Fibroblast of mammary gland (primary cell): ENCODE data around the gene LRP2BP.

Experiments used
- DNase-seq: peaks from one replicate; pipeline ENCODE4 v3.0.0-alpha.2; 2010; ENCODE audit warnings: low read depth
- H3K4me3 ChIP-seq: 2 replicates; pipeline ENCODE4 v1.5.1; 2011; ENCODE audit warnings: low read depth, mild to moderate bottlenecking, low read length, moderate library complexity; ENCODE audit not compliant: control insufficient read depth
- CTCF ChIP-seq: conservative IDR thresholded peaks from 2 replicates; pipeline ENCODE4 v1.5.1; 2011; ENCODE audit warnings: low read depth, low read length, inconsistent platforms; ENCODE audit not compliant: control insufficient read depth, insufficient read depth

LRP2BP gene

GRCh38 chr4:185411849-185412248 lies 16.1 kb upstream of the LRP2BP start:
- TF ChIP-seq CTCF, result no peak
- DNase-seq, result no peak
- H3K4me3 ChIP-seq, result no peak overlapping the region

- no peak for TF ChIP-seq CTCF
- no peak for DNase-seq
- H3K4me3 ChIP-seq, result no peak overlapping the region
These were observed 12.7 kb upstream of the LRP2BP start for GRCh38 chr4:185408432-185408831.

GRCh38 chr4:185405296-185405999 lies 9.7 kb upstream of the LRP2BP start:
- TF ChIP-seq CTCF, result no peak
- no peak for DNase-seq
- H3K4me3 ChIP-seq, result no peak overlapping the region

GRCh38 chr4:185404031-185404430 lies 8.3 kb upstream of the LRP2BP start:
- H3K4me3 ChIP-seq, result no peak overlapping the region
- TF ChIP-seq CTCF, result no peak
- DNase-seq, result no peak

- no peak overlapping the region for H3K4me3 ChIP-seq
- no peak for TF ChIP-seq CTCF
- DNase-seq, result no peak
These were observed 3.7 kb upstream of the LRP2BP start for GRCh38 chr4:185399466-185399865.

GRCh38 chr4:185398618-185399017 lies 2.9 kb upstream of the LRP2BP start:
- H3K4me3 ChIP-seq, result no peak overlapping the region
- no peak for TF ChIP-seq CTCF
- no peak for DNase-seq
